ENCODE results near the gene PIP4K2A. TPM values are rescaled to one million over a fixed set of nuclear protein-coding genes. Genes with fewer than 3 reads are reported as not detected.

The PIP4K2A gene
- total and polyA plus RNA-seq, 7 donors, result 2.3 to 9.7 (median 6.4) TPM

GRCh38 chr10:22597138-22597537, 117.2 kb downstream of the PIP4K2A start:
- ATAC-seq (no peak), DNase-seq (no peak)
- Histone ChIP-seq H3K4me1 (no peaks in the 10 kb centered on the region), H3K27ac (no peak overlapping the region), H3K36me3 (ENCODE audit: insufficient read depth in 1 of 2, low read depth in 1 of 2) (no peaks in the 10 kb centered on the region), H3K27me3 (ENCODE audit: insufficient read depth in 3 of 3, low read length in 2 of 3) (no peaks in the 10 kb centered on the region), H3K9me3 (no peaks in the 10 kb centered on the region), H3K4me3 (no peak overlapping the region)
- TF ChIP-seq CTCF (IDR thresholded peaks at IDR 0.05), result no peak
- WGBS, 3 donors, result 75 to 85% (median 79%) methylated on average over 5 of the region's 5 CpGs
- intact Hi-C loops (cut with DNase I), result no loop called here

GRCh38 chr10:22593636-22594198, 120.7 kb downstream of the PIP4K2A start:
- H3K36me3 ChIP-seq (ENCODE audit: insufficient read depth in 1 of 2, low read depth in 1 of 2), result peaks cover 0 to 8% of the 10 kb centered on the region in 2 donors
- H3K4me1 ChIP-seq, result peaks cover 8% of the 10 kb centered on the region
- no peak for DNase-seq
- WGBS, 3 donors, result 79 to 84% (median 83%) methylated on average over 3 of the region's 3 CpGs
- H3K27ac ChIP-seq, result no peak overlapping the region
- no peaks in the 10 kb centered on the region for H3K9me3 ChIP-seq
- no peak for TF ChIP-seq CTCF (IDR thresholded peaks at IDR 0.05)
- no peak overlapping the region for H3K4me3 ChIP-seq
- no peaks in the 10 kb centered on the region for H3K27me3 ChIP-seq (ENCODE audit: insufficient read depth in 3 of 3, low read length in 2 of 3)
- no peak for ATAC-seq
- intact Hi-C loops (cut with DNase I), result no loop called here

- ATAC-seq (no peak), DNase-seq (no peak)
- Histone ChIP-seq H3K27me3 (ENCODE audit: insufficient read depth in 3 of 3, low read length in 2 of 3) (no peaks in the 10 kb centered on the region), H3K27ac (no peak overlapping the region), H3K9me3 (no peaks in the 10 kb centered on the region), H3K4me1 (peaks cover 8% of the 10 kb centered on the region), H3K4me3 (no peak overlapping the region), H3K36me3 (ENCODE audit: insufficient read depth in 1 of 2, low read depth in 1 of 2) (peaks cover 0 to 13% of the 10 kb centered on the region in 2 donors)
- intact Hi-C loops (cut with DNase I), result no loop called here
- WGBS, 3 donors, result 91 to 95% (median 93%) methylated on average over 3 of the region's 3 CpGs
- TF ChIP-seq CTCF (IDR thresholded peaks at IDR 0.05), result no peak
Measured at GRCh38 chr10:22593026-22593425, 121.4 kb downstream of the PIP4K2A start.

- Histone ChIP-seq H3K27ac (no peak overlapping the region), H3K36me3 (ENCODE audit: insufficient read depth in 1 of 2, low read depth in 1 of 2) (peaks cover 2 to 15% of the 10 kb centered on the region in 2 donors), H3K9me3 (no peaks in the 10 kb centered on the region), H3K4me1 (peaks cover 8% of the 10 kb centered on the region), H3K27me3 (ENCODE audit: insufficient read depth in 3 of 3, low read length in 2 of 3) (no peaks in the 10 kb centered on the region), H3K4me3 (no peak overlapping the region)
- no peak for ATAC-seq
- TF ChIP-seq CTCF (IDR thresholded peaks at IDR 0.05), result no peak
- DNase-seq, result no peak
- 76 to 83% (median 81%) methylated on average over 6 of the region's 6 CpGs for WGBS, 3 donors
- intact Hi-C loops (cut with DNase I), result loop anchor here in 1 of 2 donors (10.0 kb wide), 3 partner anchors 245 to 595 kb away; partner anchors contain the start of gene SPAG6
Measured at GRCh38 chr10:22589851-22590514, 124.4 kb downstream of the PIP4K2A start.

Data from psoas muscle (tissue), 8 donors.